Panc1 (cell line): ENCODE measurements around the gene SLC22A3. TPM values are rescaled to one million over a fixed set of nuclear protein-coding genes. Genes with fewer than 3 reads are reported as not detected.

Experiments
- ATAC-seq: fragments of 200-7000 bp; cut with Tn5 transposase; 2 replicates; pipeline ENCODE4 v1.9.1; 2020; ENCODE audit warnings: mild to moderate bottlenecking, moderate library complexity
- BruUV-seq: library from RNA; stranded (reverse); fragments of 400-500 nt; replicated peaks from 2 replicates; lab custom pipeline; 2021; lab: Mats Ljungman, UMichigan
- CTCF ChIA-PET: fragments of 300-600 bp; sonication (Branson Sonifier 250); formaldehyde crosslinking; loops from one replicate; lab custom pipeline; 2022; ENCODE audit warnings: antibody characterized with exemption; lab: Charles Lee
- POLR2A ChIA-PET: fragments of 300-600 bp; sonication (Branson Sonifier 250); formaldehyde crosslinking; loops from one replicate; lab custom pipeline; 2022; ENCODE audit warnings: antibody characterized with exemption; lab: Charles Lee
- DNase-seq: peaks from one replicate; pipeline ENCODE4 v3.0.0-alpha.2; 2010; ENCODE audit warnings: low read depth, low spot score
- H3K27ac ChIP-seq: 2 replicates; pipeline ENCODE4 v1.5.1; 2011; ENCODE audit warnings: mild to moderate bottlenecking, low read length, inconsistent platforms
- H3K27me3 ChIP-seq: fragments of 200-500 bp; sonication (Bioruptor generic); 2 replicates; pipeline ENCODE4 v1.6.0; 2014; ENCODE audit warnings: low read length, inconsistent platforms; ENCODE audit not compliant: control insufficient read depth, insufficient read depth
- H3K36me3 ChIP-seq: fragments of 200-500 bp; sonication (Bioruptor generic); 2 replicates; pipeline ENCODE4 v1.5.1; 2014; ENCODE audit warnings: inconsistent platforms, mild to moderate bottlenecking, low read length, moderate library complexity; ENCODE audit not compliant: control insufficient read depth, insufficient read depth
- H3K4me1 ChIP-seq: 2 replicates; pipeline ENCODE4 v1.5.1; 2011; ENCODE audit warnings: inconsistent platforms, mild to moderate bottlenecking, low read length, moderate library complexity; ENCODE audit not compliant: control insufficient read depth, insufficient read depth
- H3K4me3 ChIP-seq, 2 experiments: 2 replicates each; pipeline ENCODE4 v1.5.1; 2011 to 2012; ENCODE audit warnings: low read depth in 2 of 2, low read length in 2 of 2, mild to moderate bottlenecking in 2 of 2, inconsistent platforms in 1 of 2, moderate library complexity in 1 of 2
- H3K9me3 ChIP-seq: fragments of 200-500 bp; sonication (Bioruptor generic); 2 replicates; pipeline ENCODE4 v1.5.1; 2014; ENCODE audit warnings: low read depth, mild to moderate bottlenecking, inconsistent platforms, low read length, moderate library complexity; ENCODE audit not compliant: control insufficient read depth, insufficient read depth
- POLR2AphosphoS5 ChIP-seq: IDR thresholded peaks from 2 replicates; pipeline ENCODE4 v1.6.1; 2012; ENCODE audit warnings: mild to moderate bottlenecking, low read depth, low read length, moderate library complexity
- SIN3A ChIP-seq: IDR thresholded peaks from 2 replicates; pipeline ENCODE4 v1.6.1; 2012; ENCODE audit warnings: low read depth, mild to moderate bottlenecking, low read length, moderate library complexity, borderline replicate concordance; ENCODE audit not compliant: insufficient read depth
- TCF7L2 ChIP-seq: IDR thresholded peaks from 2 replicates; pipeline ENCODE4 v1.6.1; 2011; ENCODE audit warnings: mild to moderate bottlenecking, low read depth, low read length, inconsistent platforms
- in situ Hi-C: cut with HindIII; loops from 2 replicates; pipeline ENCODE4 v1.10.0; 2016; ENCODE audit warnings: low sequenced_read_pairs, low pct_unique_long_range_greater_than_20kb
- intact Hi-C: fragments of 100-400 bp; cut with micrococcal nuclease; formaldehyde crosslinking; loops from one replicate; pipeline ENCODE4 v1.10.0; 2022; ENCODE audit not compliant: unreplicated experiment
- total RNA-seq: library from RNA; stranded (reverse); gene quantifications from one replicate; pipeline ENCODE4 v1.2.1, GENCODE V29; 2021; ENCODE audit not compliant: unreplicated experiment
- TF ChIP-seq, protein P1 (sequence below): fragments of 450-650 bp; IDR thresholded peaks from 2 replicates; pipeline ENCODE4 v1.5.1; 2017; ENCODE audit warnings: mild to moderate bottlenecking
- TF ChIP-seq, protein P2 (sequence below), 2 experiments: IDR thresholded peaks; 2 replicates each; pipeline ENCODE4 v1.6.1; 2011 to 2012; ENCODE audit warnings: low read depth in 2 of 2, control low read depth in 1 of 2, low read length in 1 of 2, mild to moderate bottlenecking in 1 of 2, moderate library complexity in 1 of 2; ENCODE audit not compliant: insufficient read depth in 1 of 2

SLC22A3 gene
- total RNA-seq, 1 experiment from 2014 or later = not detected

DNA sequence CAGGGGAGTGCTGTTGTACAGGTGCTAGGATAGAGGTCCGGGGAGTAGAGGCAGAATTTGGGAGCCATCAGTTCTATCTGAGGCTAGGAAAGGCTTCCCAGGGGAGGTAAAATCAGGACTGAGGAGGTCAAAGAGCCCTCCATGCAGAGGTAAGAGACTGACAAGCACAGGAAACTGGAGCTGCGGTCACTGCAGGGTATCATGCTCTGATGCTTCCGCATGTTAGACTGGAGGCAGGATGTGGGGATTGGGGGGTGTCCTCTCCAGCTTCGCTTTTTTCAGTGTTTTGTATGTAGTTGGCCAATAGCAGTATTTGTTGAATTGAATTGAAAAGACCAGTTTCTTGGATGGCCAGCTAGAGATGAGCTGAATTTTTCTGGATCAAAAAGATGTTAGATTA, 87.8 kb downstream of the SLC22A3 start:
- intact Hi-C loops = no loop called here
- H3K4me3 ChIP-seq = no peak overlapping the region
- CTCF ChIA-PET = no interaction called here
- H3K36me3 ChIP-seq = no peaks in the 10 kb centered on the region
- no peaks in the 10 kb centered on the region for H3K4me1 ChIP-seq
- in situ Hi-C loops = no loop called here
- ATAC-seq = no peak
- no TSS peak for BruUV-seq
- no peak for DNase-seq
- H3K9me3 ChIP-seq = no peaks in the 10 kb centered on the region
- TF ChIP-seq SIN3A (no peak), TCF7L2 (no peak), POLR2AphosphoS5 (no peak)
- TF ChIP-seq, protein P1, sequence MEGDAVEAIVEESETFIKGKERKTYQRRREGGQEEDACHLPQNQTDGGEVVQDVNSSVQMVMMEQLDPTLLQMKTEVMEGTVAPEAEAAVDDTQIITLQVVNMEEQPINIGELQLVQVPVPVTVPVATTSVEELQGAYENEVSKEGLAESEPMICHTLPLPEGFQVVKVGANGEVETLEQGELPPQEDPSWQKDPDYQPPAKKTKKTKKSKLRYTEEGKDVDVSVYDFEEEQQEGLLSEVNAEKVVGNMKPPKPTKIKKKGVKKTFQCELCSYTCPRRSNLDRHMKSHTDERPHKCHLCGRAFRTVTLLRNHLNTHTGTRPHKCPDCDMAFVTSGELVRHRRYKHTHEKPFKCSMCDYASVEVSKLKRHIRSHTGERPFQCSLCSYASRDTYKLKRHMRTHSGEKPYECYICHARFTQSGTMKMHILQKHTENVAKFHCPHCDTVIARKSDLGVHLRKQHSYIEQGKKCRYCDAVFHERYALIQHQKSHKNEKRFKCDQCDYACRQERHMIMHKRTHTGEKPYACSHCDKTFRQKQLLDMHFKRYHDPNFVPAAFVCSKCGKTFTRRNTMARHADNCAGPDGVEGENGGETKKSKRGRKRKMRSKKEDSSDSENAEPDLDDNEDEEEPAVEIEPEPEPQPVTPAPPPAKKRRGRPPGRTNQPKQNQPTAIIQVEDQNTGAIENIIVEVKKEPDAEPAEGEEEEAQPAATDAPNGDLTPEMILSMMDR = no peak
- TF ChIP-seq, protein P2, sequence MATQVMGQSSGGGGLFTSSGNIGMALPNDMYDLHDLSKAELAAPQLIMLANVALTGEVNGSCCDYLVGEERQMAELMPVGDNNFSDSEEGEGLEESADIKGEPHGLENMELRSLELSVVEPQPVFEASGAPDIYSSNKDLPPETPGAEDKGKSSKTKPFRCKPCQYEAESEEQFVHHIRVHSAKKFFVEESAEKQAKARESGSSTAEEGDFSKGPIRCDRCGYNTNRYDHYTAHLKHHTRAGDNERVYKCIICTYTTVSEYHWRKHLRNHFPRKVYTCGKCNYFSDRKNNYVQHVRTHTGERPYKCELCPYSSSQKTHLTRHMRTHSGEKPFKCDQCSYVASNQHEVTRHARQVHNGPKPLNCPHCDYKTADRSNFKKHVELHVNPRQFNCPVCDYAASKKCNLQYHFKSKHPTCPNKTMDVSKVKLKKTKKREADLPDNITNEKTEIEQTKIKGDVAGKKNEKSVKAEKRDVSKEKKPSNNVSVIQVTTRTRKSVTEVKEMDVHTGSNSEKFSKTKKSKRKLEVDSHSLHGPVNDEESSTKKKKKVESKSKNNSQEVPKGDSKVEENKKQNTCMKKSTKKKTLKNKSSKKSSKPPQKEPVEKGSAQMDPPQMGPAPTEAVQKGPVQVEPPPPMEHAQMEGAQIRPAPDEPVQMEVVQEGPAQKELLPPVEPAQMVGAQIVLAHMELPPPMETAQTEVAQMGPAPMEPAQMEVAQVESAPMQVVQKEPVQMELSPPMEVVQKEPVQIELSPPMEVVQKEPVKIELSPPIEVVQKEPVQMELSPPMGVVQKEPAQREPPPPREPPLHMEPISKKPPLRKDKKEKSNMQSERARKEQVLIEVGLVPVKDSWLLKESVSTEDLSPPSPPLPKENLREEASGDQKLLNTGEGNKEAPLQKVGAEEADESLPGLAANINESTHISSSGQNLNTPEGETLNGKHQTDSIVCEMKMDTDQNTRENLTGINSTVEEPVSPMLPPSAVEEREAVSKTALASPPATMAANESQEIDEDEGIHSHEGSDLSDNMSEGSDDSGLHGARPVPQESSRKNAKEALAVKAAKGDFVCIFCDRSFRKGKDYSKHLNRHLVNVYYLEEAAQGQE (IDR thresholded peaks at IDR 0.05; ENCODE audit: insufficient read depth in 1 of 2, low read depth in 2 of 2, low read length in 1 of 2) = no peak
- POLR2A ChIA-PET = interaction anchor here (0.7 kb wide), 1 partner anchor 35 kb away, joined by 6 read pairs; no protein-coding TSS in a partner anchor
- no peaks in the 10 kb centered on the region; the same call in 1 of the 2 replicates for H3K27me3 ChIP-seq
- no peak overlapping the region for H3K27ac ChIP-seq

DNA sequence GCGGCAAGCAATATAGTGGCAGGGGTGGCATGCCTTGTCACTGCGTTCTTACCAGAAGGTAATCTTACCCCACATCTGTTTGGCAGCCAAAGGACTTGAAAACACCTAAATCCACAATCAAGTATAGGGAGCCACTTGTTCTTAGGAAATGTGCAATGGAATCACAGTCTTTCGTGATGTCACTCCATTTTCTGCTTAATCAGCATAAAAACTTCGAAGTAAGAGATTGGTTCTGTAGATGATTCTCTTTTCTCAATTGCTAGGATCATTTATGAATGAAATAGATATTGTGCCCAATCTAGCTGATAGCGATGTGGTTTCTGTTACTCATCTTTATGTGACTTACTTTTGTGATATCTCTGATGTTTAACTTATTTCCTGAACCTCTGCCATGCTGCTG, 89.0 kb downstream of the SLC22A3 start:
- no TSS peak for BruUV-seq
- in situ Hi-C loops (no loop called here), intact Hi-C loops (no loop called here)
- no peak overlapping the region for H3K4me3 ChIP-seq
- ChIA-PET CTCF (no interaction called here), POLR2A (no interaction called here)
- DNase-seq (no peak), ATAC-seq (no peak)
- TF ChIP-seq, protein P1 = no peak
- TF ChIP-seq POLR2AphosphoS5 = no peak
- TF ChIP-seq SIN3A = no peak
- TF ChIP-seq, protein P2 (IDR thresholded peaks at IDR 0.05; ENCODE audit: insufficient read depth in 1 of 2, low read depth in 2 of 2, low read length in 1 of 2) = no peak
- no peak for TF ChIP-seq TCF7L2
- H3K27ac ChIP-seq = no peak overlapping the region
- no peaks in the 10 kb centered on the region for H3K4me1 ChIP-seq
- no peaks in the 10 kb centered on the region for H3K36me3 ChIP-seq
- H3K27me3 ChIP-seq = no peaks in the 10 kb centered on the region; the same call in 1 of the 2 replicates
- no peaks in the 10 kb centered on the region for H3K9me3 ChIP-seq
